CD4-positive, alpha-beta T cell treated with Interleukin-4 for 4 hours (primary cell): Measurements from ENCODE around the gene SLC25A24.
"Not testable (repeated sequence)": the region's sequence is repeated elsewhere in the genome, so short reads cannot be mapped to it uniquely, and the experiment has no call there.

Source experiments
- DNase-seq: peaks from one replicate; pipeline ENCODE4 v3.0.0-alpha.2; 2020

The SLC25A24 gene

GRCh38 chr1:108133148-108133547 lies 67.0 kb downstream of the SLC25A24 start:
- not testable (repeated sequence) for DNase-seq

- not testable (repeated sequence) for DNase-seq
These were observed 67.8 kb downstream of the SLC25A24 start for GRCh38 chr1:108132367-108132766.

GRCh38 chr1:108131281-108131680 lies 68.9 kb downstream of the SLC25A24 start:
- DNase-seq, result not testable (repeated sequence)

- no peak for DNase-seq
These were observed 69.3 kb downstream of the SLC25A24 start for GRCh38 chr1:108130794-108131193.

- DNase-seq, result no peak
These were observed 70.1 kb downstream of the SLC25A24 start for GRCh38 chr1:108129999-108130398.

- DNase-seq, result peak; percentile 73
These were observed 74.6 kb downstream of the SLC25A24 start for GRCh38 chr1:108125312-108126138.

GRCh38 chr1:108124622-108125311 lies 75.4 kb downstream of the SLC25A24 start:
- no peak for DNase-seq

GRCh38 chr1:108124023-108124422 lies 76.1 kb downstream of the SLC25A24 start:
- no peak for DNase-seq

GRCh38 chr1:108121358-108122143 lies 78.6 kb downstream of the SLC25A24 start:
- DNase-seq, result no peak

- no peak for DNase-seq
These were observed 80.0 kb downstream of the SLC25A24 start for GRCh38 chr1:108120163-108120562.

- DNase-seq, result no peak
These were observed 80.6 kb downstream of the SLC25A24 start for GRCh38 chr1:108119500-108119899.

GRCh38 chr1:108117945-108118902 lies 81.9 kb downstream of the SLC25A24 start:
- DNase-seq, result no peak

GRCh38 chr1:108117237-108117636 lies 82.9 kb downstream of the SLC25A24 start:
- DNase-seq, result no peak

- no peak for DNase-seq
These were observed 86.0 kb downstream of the SLC25A24 start for GRCh38 chr1:108114033-108114599.

GRCh38 chr1:108113496-108113895 lies 86.6 kb downstream of the SLC25A24 start:
- DNase-seq, result no peak

GRCh38 chr1:108109295-108109973 lies 90.7 kb downstream of the SLC25A24 start:
- no peak for DNase-seq

- DNase-seq, result no peak
These were observed 92.0 kb downstream of the SLC25A24 start for GRCh38 chr1:108108119-108108518.

- peak; percentile 24 for DNase-seq
These were observed 92.5 kb downstream of the SLC25A24 start for GRCh38 chr1:108107658-108108057.

GRCh38 chr1:108106775-108107174 lies 93.4 kb downstream of the SLC25A24 start:
- no peak for DNase-seq

GRCh38 chr1:108100148-108100547 lies 100.0 kb downstream of the SLC25A24 start:
- DNase-seq, result no peak

- DNase-seq, result no peak
These were observed 103.1 kb downstream of the SLC25A24 start for GRCh38 chr1:108097018-108097417.
